SK-N-SH (cell line): ENCODE results near the gene ENOX1. TPM values are rescaled to one million over a fixed set of nuclear protein-coding genes. Genes with fewer than 3 reads are reported as not detected.

Source experiments
- CTCF ChIA-PET: fragments of 300-600, 350-600 bp; formaldehyde crosslinking; extraction: SDS; loops from one replicate; lab custom pipeline; 2021; lab: Yijun Ruan, JAX
- POLR2A ChIA-PET: fragments of 350-600 bp; sonication (Branson Sonifier 250); formaldehyde crosslinking; extraction: SDS; loops from one replicate; lab custom pipeline; 2020; ENCODE audit warnings: antibody characterized with exemption, inconsistent platforms; lab: Yijun Ruan, JAX
- DNase-seq: peaks from one replicate; pipeline ENCODE4 v3.0.0; 2012
- H2AFZ ChIP-seq: fragments of 200-600 bp; sonication (generic); 2 replicates; pipeline ENCODE4 v1.8.1; 2016; ENCODE audit warnings: antibody characterized with exemption, mild to moderate bottlenecking, low read depth
- H3F3A ChIP-seq: fragments of 200-600 bp; sonication (generic); replicated peaks from 2 replicates; pipeline ENCODE3; 2016; ENCODE audit warnings: antibody characterized with exemption, mild to moderate bottlenecking; ENCODE audit not compliant: insufficient read depth
- H3K27ac ChIP-seq, 2 experiments: fragments of 200-500 bp in 1 of 2; fragments of 200-600 bp in 1 of 2; sonication (Bioruptor generic) in 1 of 2; sonication (generic), shearing (Covaris generic) in 1 of 2; 2 replicates each; pipeline versions ENCODE4 v1.5.1 to v1.6.1; 2014 to 2016; ENCODE audit warnings: low read depth in 2 of 2, inconsistent platforms in 1 of 2, low read length in 1 of 2, mild to moderate bottlenecking in 1 of 2, mixed read lengths in 1 of 2
- H3K27me3 ChIP-seq: fragments of 200-600 bp; sonication (generic), shearing (Covaris generic); 2 replicates; pipeline ENCODE4 v1.6.1; 2016; ENCODE audit warnings: mixed run types; ENCODE audit not compliant: insufficient read depth
- H3K36me3 ChIP-seq, 2 experiments: fragments of 200-500 bp in 1 of 2; fragments of 200-600 bp in 1 of 2; sonication (Bioruptor generic) in 1 of 2; sonication (generic) in 1 of 2; replicated peaks in 1 of 2; 2 replicates each; pipeline versions ENCODE3 to v1.5.1; 2014 to 2016; ENCODE audit warnings: low read length in 1 of 2, mild to moderate bottlenecking in 1 of 2; ENCODE audit not compliant: insufficient read depth in 2 of 2, control insufficient read depth in 1 of 2
- H3K4me1 ChIP-seq, 2 experiments: fragments of 200-500 bp in 1 of 2; fragments of 200-600 bp in 1 of 2; sonication (Bioruptor generic) in 1 of 2; sonication (generic), shearing (Covaris generic) in 1 of 2; 2 replicates each; pipeline versions ENCODE4 v1.5.1 to v1.6.1; 2014 to 2016; ENCODE audit warnings: low read depth in 1 of 2, low read length in 1 of 2, mixed run types in 1 of 2; ENCODE audit not compliant: insufficient read depth in 2 of 2, control insufficient read depth in 1 of 2
- H3K4me2 ChIP-seq: fragments of 200-600 bp; sonication (generic), shearing (Covaris generic); 2 replicates; pipeline ENCODE4 v1.6.1; 2017; ENCODE audit warnings: mixed run types
- H3K4me3 ChIP-seq, 2 experiments: fragments of 200-500 bp in 1 of 2; fragments of 200-600 bp in 1 of 2; sonication (Bioruptor generic) in 1 of 2; sonication (generic), shearing (Covaris generic) in 1 of 2; 2 replicates each; pipeline versions ENCODE4 v1.5.1 to v1.8.1; 2014 to 2016; ENCODE audit warnings: low read depth in 2 of 2, inconsistent platforms in 1 of 2, low read length in 1 of 2, mild to moderate bottlenecking in 1 of 2, mixed read lengths in 1 of 2, moderate library complexity in 1 of 2
- H3K79me2 ChIP-seq: fragments of 200-600 bp; sonication (generic); 2 replicates; pipeline ENCODE4 v1.8.1; 2017; ENCODE audit warnings: mild to moderate bottlenecking; ENCODE audit not compliant: insufficient read depth
- H3K9ac ChIP-seq: fragments of 200-600 bp; sonication (generic); 2 replicates; pipeline ENCODE4 v1.6.1; 2017; ENCODE audit warnings: mixed run types
- H3K9me2 ChIP-seq: fragments of 200-600 bp; sonication (generic); 2 replicates; pipeline ENCODE4 v1.6.1; 2017; ENCODE audit warnings: mixed run types
- H3K9me3 ChIP-seq: fragments of 200-600 bp; sonication (generic); 2 replicates; pipeline ENCODE4 v1.6.1; 2017; ENCODE audit warnings: mixed run types, mild to moderate bottlenecking, moderate library complexity
- H4K20me1 ChIP-seq: fragments of 200-600 bp; sonication (generic); 2 replicates; pipeline ENCODE4 v1.6.1; 2017; ENCODE audit warnings: mild to moderate bottlenecking, mixed run types; ENCODE audit not compliant: insufficient read depth
- CHD2 ChIP-seq: fragments of 150-350 bp; IDR thresholded peaks from 2 replicates; pipeline ENCODE4 v1.6.1; 2018; ENCODE audit warnings: low read length; ENCODE audit not compliant: partially characterized antibody
- CTCF ChIP-seq: fragments of 200-600 bp; sonication (generic); IDR thresholded peaks from 2 replicates; pipeline ENCODE4 v1.6.1; 2017; ENCODE audit warnings: antibody characterized with exemption, mild to moderate bottlenecking, moderate library complexity
- EZH2phosphoT487 ChIP-seq: fragments of 200-600 bp; sonication (generic); IDR thresholded peaks from 2 replicates; pipeline ENCODE4 v1.6.1; 2017; ENCODE audit warnings: low read depth, mixed run types, mild to moderate bottlenecking, antibody characterized with exemption, moderate library complexity, borderline replicate concordance
- GATA2 ChIP-seq: sonication (generic); formaldehyde crosslinking; IDR thresholded peaks from 2 replicates; pipeline ENCODE4 v1.5.0; 2020; ENCODE audit warnings: mild to moderate bottlenecking, missing genetic modification reagents
- MEF2A ChIP-seq: IDR thresholded peaks from 2 replicates; pipeline ENCODE4 v1.4.0; 2012; ENCODE audit warnings: low read depth, borderline replicate concordance
- RCOR1 ChIP-seq: fragments of 150-350 bp; IDR thresholded peaks from 2 replicates; pipeline ENCODE4 v1.6.1; 2017; ENCODE audit warnings: antibody characterized with exemption, low read length
- RFX5 ChIP-seq: IDR thresholded peaks from 2 replicates; pipeline ENCODE4 v1.6.1; 2012; ENCODE audit warnings: mild to moderate bottlenecking, improper control_type of control experiment, low read length
- TAF1 ChIP-seq: IDR thresholded peaks from 2 replicates; pipeline ENCODE4 v1.6.1; 2012; ENCODE audit warnings: low read depth, mild to moderate bottlenecking, low read length, moderate library complexity, borderline replicate concordance
- WGBS: methylation state at CpG from one replicate; pipeline ENCODE4 v1.1.6; 2017; ENCODE audit warnings: low lambda C conversion rate; 5-methylcytosine and 5-hydroxymethylcytosine counted together
- polyA plus RNA-seq, 3 experiments: library from polyadenylated mRNA; depleted of rRNA; stranded (reverse); fragments of >200 nt; gene quantifications; 2 replicates each; pipeline ENCODE4 v1.2.3, GENCODE V29; 2012
- TF ChIP-seq, protein P1 (sequence below): IDR thresholded peaks from 2 replicates; pipeline ENCODE4; 2012
- TF ChIP-seq, protein P2 (sequence below): IDR thresholded peaks from 2 replicates; pipeline ENCODE4 v1.4.0; 2012; ENCODE audit warnings: low read depth, borderline replicate concordance
- TF ChIP-seq, protein P3 (sequence below): fragments of 150-350 bp; IDR thresholded peaks from 2 replicates; pipeline ENCODE4 v1.6.1; 2016; ENCODE audit warnings: mild to moderate bottlenecking, low read depth, low read length

ENOX1 gene
- polyA plus RNA-seq, 1 of the 3 experiments (the other 2 are of a cell fraction): 5.8 TPM

GRCh38 chr13:43473437-43473836, 313.3 kb downstream of the ENOX1 start (continued):
- peak; percentile 96 for TF ChIP-seq GATA2 (CRISPR knock-in tag)
- TF ChIP-seq CHD2: no peak
- TF ChIP-seq EZH2phosphoT487: no peak
- TF ChIP-seq RFX5: no peak
- TF ChIP-seq, protein P1, sequence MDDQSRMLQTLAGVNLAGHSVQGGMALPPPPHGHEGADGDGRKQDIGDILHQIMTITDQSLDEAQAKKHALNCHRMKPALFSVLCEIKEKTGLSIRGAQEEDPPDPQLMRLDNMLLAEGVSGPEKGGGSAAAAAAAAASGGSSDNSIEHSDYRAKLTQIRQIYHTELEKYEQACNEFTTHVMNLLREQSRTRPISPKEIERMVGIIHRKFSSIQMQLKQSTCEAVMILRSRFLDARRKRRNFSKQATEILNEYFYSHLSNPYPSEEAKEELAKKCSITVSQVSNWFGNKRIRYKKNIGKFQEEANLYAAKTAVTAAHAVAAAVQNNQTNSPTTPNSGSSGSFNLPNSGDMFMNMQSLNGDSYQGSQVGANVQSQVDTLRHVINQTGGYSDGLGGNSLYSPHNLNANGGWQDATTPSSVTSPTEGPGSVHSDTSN: no peak
- TF ChIP-seq, protein P2, sequence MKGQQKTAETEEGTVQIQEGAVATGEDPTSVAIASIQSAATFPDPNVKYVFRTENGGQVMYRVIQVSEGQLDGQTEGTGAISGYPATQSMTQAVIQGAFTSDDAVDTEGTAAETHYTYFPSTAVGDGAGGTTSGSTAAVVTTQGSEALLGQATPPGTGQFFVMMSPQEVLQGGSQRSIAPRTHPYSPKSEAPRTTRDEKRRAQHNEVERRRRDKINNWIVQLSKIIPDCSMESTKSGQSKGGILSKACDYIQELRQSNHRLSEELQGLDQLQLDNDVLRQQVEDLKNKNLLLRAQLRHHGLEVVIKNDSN: no peak
- no peak for TF ChIP-seq TAF1
- TF ChIP-seq, protein P3, sequence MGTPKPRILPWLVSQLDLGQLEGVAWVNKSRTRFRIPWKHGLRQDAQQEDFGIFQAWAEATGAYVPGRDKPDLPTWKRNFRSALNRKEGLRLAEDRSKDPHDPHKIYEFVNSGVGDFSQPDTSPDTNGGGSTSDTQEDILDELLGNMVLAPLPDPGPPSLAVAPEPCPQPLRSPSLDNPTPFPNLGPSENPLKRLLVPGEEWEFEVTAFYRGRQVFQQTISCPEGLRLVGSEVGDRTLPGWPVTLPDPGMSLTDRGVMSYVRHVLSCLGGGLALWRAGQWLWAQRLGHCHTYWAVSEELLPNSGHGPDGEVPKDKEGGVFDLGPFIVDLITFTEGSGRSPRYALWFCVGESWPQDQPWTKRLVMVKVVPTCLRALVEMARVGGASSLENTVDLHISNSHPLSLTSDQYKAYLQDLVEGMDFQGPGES: no peak
- no peak for TF ChIP-seq MEF2A

DNA sequence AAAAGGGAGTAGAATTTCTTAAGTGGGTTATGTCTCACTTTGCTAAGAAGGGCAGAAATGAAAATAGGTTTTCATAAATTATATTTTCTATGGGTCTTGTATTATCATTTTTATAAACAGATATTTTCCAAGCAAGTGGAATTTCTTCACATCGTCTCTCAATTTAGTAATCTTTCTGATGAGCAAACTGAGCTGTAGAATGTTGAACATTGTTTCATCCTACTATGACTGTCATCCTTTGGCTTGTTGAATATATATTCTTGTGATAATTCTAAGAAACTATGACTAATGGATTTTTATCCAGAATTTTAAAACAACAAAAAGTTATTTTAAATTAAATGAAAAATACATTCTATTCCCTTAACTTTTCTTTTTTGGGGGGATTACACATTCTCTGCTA, 313.8 kb downstream of the ENOX1 start:
- no peaks in the 10 kb centered on the region for H4K20me1 ChIP-seq
- H3K27ac ChIP-seq: no peak overlapping the region
- POLR2A ChIA-PET: no interaction called here
- no peak overlapping the region for H3K9ac ChIP-seq
- 67% methylated on average over 1 of the region's 1 CpG for WGBS
- H3K4me2 ChIP-seq: no peak overlapping the region
- H3K79me2 ChIP-seq: no peaks in the 10 kb centered on the region
- no peak overlapping the region for H2AFZ ChIP-seq
- CTCF ChIA-PET: interaction anchor here (0.7 kb wide), 1 partner anchor 354 kb away, joined by 3 read pairs; no protein-coding TSS in a partner anchor
- peaks cover 4 to 7% of the 10 kb centered on the region in 2 experiments; a peak in 3 of 4 replicates for H3K4me1 ChIP-seq
- TF ChIP-seq CTCF (no peak), RCOR1 (no peak)
- no peaks in the 10 kb centered on the region for H3K36me3 ChIP-seq
- H3K4me3 ChIP-seq: no peak overlapping the region
- no peaks in the 10 kb centered on the region for H3K27me3 ChIP-seq
- no peaks in the 10 kb centered on the region for H3K9me2 ChIP-seq
- DNase-seq: no peak
- H3F3A ChIP-seq: peaks cover 7% of the 10 kb centered on the region
- H3K9me3 ChIP-seq: no peaks in the 10 kb centered on the region
